Activated CD4-positive, alpha-beta T cell treated with anti-CD3 and anti-CD28 coated beads, Interleukin-2, Interleukin-4, amounts not matched to agents 100 ng/mL and 50 ng/mL, durations not matched to agents 16 hours and 8 hours (primary cell): ENCODE results near the gene MYRFL.

Experiments
- DNase-seq: peaks from one replicate; pipeline ENCODE4 v3.0.0-alpha.2; 2020; ENCODE audit warnings: low spot score

The MYRFL gene

DNA sequence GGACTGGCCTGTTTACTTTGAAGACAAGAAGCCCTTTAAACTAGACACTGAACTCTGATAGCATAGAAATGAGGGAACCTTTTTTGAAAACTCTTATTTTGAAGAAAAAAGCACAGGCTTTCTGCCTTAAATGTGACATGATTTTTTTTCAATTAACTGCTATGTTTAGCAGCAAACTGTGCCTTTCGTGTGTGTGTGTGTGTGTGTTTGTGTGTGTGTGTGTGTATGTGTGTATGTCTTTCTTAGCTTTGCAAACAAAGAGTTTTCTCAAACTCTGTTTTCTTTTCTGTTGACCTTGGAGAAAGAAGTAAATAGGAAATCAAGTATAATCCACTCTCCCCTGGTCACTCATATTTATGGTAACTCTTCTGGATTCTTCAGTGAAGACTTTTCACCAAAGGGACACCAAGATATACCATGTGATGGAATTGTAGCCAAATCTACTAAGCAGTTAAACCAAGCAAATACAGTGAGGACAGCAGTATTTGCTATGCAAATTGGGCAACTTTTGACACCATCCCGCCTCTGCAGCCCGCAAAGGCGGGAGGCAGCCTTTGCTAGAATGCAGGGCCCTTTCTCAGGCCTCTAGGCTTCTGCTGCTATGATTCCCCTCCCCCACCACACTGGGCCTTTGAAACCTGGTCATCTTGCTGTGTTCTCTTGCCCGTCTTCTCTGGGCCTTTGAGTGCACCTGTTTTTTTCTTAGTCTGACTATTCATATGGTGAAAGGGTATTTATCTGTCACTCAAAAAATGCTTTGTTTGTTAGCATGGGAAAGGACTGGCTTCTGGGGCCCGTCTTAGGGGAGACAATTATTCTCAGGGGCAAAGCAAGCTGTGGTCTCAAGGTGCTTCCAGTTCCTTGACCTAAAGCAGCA lies 107.9 kb downstream of the MYRFL start:
- no peak for DNase-seq

DNA sequence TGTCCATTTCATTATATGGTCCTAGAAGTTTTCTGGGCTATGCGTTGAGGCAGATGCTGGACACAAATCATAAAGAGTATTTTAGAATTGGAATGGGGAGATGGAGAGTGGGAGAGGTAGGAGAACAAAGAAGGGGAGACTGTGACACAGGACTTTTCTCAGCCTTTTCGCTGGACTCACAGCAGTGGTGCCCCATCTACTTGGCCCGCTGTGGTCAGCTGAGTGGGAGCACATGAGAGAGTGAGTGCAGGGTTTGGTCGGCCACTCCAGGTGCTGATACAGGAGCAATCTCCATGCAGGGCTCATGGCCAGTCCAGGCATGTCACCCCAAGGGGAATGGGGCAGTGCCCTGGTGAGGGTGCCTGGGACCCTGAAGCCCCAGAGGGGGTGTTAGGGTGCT lies 109.0 kb downstream of the MYRFL start:
- no peak for DNase-seq

DNA sequence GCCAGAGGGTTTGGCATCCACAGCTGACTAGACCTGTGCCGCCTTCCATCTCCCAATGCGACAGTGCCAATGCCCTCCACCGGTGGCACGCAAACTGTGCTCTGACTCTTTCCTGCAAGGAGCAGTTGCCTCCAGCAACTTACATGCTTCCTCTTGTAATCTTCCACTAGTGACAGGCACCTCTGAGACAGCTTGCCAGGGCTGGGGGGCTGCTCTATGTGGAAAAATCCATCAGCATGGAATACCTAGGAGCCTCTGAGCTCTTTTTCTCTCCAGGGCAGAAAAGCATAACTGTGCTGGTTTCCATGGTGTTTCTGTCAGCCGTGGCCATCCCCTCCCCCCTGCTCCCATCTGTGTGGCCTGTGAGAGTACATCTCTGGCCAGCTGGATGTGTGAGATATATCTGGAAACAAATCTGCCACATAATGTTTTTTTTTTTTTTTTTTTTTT lies 110.6 kb downstream of the MYRFL start:
- no peak for DNase-seq

DNA sequence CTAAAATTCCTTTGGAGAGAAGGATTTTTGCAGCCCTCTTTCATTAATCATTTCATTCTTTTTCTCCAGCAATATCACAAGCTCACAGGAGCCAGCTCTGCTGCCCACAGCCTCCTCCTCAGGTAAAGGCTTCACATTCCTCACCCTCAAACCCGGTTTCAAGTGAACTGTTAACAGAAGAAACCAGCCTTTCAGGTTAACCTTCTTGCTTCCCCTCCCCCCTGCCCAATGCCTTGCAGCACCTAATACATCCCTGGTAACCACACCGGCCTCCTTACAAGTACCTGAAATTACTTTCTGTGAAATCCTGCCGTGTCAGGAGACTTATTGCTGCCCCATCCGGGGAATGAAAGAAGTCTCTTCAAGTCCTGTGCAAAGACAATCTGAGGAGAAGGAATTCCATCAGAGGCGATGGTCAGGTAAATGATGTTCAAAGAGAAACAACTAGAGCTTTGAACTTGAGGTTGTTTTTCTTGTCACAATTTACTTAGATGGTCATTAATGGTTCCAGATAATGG lies 111.2 kb downstream of the MYRFL start:
- no peak for DNase-seq

DNA sequence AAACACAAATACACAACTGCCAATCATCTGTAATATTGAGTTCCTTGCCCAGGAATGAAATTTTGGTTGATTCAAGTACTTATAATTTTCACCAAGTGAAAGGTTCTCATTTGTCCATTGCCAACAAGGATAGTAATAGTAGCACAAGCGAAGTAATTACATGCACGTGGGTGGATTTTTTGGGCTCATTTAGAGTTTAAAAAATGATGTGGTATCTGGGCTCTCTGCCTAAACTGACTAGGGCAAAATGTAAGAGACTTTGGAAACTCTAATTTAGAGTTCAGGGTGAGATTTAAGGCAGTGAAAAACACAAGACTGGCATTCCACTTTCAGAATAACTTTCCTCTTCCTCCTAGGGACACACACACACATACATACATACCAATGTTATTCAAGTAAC lies 111.7 kb downstream of the MYRFL start:
- DNase-seq: no peak

DNA sequence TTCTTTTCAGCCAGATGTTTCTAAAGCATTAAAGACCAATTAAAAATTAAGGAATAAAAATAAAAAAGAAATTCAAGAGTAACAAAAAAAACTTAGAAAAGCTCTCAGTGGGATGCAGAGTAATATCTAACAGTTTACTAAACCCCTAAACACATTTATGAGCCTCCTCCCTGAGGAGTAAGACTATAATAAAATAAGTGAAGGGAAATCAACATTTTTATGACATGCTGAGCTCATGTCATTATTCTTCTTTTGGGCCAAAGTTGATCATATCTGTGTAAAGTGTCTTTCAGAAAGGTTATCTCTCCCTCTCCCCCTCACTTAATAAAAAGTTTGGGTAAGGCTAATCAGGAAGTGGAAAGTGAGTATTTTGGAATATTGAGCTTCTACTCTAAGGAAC lies 122.1 kb downstream of the MYRFL start:
- DNase-seq: no peak

DNA sequence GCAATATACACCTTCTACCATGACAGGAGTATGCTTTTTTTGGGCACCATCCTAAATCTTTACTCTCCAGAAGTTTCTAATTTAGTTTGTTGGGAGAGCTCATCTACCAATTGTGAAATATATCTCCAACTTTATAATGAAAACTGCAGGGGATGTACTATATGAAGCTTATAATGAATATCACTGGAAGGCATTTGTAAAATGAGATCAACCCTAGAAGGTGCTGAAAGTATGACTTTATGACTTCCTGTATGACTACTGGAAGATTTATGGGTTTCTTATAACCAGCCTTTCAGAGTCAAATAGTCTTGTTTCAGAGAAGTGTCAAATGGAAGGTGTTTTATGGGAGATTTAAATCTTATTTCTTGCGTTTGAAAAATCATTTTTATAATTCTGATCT lies 122.9 kb downstream of the MYRFL start:
- no peak for DNase-seq

DNA sequence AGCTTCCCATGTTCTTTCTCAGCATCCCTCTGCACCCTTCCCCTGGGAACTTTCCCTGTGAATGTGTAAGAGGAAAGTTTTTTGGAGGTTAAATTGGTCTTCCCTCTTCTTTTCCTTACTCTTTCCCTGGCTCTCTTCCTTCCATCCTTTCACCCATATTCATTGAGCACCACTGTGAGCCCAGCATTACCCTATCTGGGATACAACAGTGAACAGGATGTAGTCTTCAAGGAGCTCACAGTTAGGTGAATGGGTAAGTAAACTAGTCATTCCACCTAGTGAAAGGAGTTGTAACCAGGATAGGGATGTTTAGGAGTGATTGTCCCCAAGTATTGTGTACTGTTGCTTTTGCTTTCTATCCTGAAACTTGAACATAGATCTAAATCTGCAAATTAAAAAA lies 123.8 kb downstream of the MYRFL start:
- no peak for DNase-seq

DNA sequence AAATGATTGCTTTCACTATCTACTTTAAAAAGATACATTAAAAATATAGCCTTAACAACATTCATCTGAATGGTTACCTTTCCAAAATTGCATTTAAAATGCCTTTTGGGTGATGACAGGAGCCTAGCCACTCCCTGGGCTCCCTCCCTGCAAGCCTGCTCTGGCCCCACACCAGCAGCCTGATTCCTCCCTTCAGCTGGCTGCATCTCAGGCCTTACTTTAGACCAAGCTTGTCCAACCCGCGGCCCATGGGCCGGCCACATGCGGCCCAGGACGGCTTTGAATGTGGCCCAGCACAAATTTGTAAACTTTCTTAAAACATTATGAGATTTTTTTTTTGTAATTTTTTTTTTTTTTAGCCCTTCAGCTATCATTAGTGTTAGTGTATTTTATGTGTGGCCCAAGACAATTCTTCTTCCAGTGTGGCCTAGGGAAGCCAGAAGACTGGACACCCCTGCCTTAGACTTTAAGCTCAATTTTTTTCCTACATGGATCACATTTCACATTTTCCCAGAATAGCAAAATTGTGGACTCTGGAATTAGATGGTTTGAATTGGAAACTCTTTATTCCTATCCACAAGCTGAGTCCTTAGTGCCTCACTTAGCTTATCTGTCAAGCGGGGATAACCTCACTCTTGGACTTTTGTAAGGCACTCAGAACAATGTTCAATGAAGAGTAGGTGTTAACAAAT lies 124.4 kb downstream of the MYRFL start:
- no peak for DNase-seq

DNA sequence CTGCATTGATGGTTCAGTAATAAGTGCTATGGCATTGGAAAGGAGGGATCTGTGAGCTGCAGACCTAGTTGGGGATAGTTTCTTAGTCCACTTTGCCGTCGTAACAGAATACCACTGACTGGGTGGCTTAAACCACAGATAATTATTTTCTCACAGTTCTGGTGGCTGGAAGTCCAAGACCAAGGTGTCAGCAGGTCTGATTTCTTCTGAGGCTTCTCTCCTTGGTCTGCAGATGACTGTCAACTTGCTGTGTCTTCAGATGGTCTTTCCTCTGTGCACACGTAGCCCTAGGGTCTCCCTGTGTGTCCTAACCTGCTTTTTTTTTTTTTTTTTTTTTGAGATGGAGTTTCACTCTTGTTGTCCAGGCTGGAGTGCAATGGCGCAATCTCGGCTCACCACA lies 126.1 kb downstream of the MYRFL start:
- DNase-seq: no peak

DNA sequence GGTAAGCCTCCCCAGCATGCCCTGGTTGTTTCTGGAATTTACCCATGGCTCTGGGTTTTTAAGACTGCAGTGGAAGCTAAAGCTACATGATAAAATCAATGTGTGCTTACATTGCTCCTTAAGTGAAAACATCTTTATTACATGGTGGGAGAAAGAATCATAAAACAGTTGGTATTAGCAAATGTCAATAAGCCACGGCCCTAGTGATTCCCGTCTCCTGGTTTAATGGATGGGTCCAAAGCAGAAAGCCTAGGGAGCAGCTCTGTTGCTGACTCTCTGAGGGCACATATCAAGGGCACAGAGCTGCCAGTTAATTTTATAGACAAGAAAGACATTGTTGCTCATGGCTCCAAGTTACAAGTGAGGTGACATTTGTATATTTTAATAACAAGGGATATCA lies 127.9 kb downstream of the MYRFL start:
- DNase-seq: no peak

DNA sequence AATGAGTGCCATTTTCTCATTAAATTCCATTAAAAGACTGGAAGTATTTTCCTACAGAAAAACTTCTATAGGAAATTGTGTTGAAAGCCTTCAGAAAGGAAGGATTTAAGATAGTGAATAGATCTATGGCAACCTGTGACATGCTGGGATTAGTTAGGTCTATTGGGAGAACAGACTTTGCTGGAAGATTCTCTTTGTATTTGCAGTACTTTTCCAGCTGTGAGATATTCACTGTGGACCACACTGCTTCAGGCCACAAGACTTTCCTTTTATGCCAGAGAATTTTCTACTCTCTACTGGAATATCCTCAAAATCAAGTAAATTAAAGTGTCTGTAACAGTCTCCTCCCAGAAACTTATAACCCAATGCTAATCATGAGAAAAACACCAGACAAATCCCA lies 136.2 kb downstream of the MYRFL start:
- DNase-seq: no peak

DNA sequence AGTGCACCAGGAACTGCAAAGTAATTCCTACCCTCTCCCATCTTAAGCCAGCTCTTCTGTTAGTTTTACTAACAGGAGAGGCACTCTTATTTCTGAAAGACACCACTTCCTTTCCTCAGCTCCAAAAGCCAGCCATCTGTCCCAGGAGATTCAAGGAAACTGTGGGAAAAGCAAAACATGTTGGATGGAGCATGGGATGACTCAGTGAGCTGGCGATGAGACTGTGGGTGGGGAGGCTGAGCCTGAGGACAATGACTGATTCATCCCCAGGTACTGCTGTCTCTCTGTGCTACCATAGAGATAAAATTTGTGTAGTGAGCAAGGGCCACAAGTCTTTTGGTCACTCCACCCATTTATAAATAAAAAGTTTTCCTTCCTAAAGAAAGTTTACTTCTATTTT lies 141.4 kb downstream of the MYRFL start:
- no peak for DNase-seq

DNA sequence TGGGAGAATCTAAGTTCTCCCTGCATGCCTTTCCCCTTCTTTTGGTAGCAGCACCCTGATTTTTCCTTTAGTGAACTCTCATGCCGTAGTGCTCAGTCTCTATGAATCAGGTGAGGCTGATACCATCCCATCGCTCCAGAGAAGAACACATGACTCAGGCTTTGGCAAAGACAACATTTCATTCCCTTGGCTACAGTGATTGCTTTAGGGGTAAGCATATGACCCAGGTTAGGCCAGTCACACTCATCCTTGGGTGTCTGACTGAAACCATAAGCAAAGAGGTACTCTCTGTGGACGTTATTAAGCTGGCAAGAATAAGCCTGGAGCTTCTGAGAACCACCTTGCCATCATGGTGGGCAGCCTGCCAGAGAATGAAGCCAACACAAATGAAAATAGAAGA lies 141.8 kb downstream of the MYRFL start:
- no peak for DNase-seq

DNA sequence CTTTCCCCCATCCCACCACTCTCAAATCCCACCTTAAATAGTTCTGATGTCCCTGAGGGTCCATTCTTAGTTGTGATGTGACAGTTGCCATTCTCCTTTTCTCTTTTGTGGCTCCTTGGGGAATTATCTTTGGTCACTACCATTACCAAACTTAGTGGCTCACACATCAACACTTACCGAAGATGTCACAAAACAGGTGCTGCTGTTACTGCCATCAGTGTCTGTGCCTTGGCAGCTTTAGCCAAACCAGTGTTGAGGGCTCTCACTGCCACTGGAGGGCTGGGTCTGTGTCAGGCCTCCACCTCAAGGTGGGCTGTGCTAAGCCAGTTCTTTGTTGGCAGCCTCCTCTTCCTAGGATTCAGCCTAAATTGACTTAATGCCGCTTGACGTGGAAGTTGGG lies 144.0 kb downstream of the MYRFL start:
- no peak for DNase-seq

DNA sequence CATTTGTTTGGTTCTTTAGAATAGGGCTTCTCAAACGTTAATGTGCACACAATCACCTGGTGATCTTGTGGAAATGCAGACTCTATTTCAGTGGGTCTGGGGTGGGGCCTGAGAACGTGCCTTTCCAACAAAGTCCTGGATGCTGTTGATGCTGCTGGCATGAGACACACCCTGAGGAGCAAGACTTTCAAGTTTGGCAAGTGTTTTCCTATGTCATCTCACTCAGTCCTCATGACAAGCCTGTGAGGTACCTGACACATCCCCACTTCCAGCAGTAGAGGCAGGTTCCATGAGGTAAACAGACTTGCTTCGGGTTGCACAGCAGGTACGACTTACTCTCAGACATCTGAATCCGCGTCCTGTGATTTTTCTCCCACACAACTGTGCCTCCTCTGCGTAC lies 147.1 kb downstream of the MYRFL start:
- no peak for DNase-seq

DNA sequence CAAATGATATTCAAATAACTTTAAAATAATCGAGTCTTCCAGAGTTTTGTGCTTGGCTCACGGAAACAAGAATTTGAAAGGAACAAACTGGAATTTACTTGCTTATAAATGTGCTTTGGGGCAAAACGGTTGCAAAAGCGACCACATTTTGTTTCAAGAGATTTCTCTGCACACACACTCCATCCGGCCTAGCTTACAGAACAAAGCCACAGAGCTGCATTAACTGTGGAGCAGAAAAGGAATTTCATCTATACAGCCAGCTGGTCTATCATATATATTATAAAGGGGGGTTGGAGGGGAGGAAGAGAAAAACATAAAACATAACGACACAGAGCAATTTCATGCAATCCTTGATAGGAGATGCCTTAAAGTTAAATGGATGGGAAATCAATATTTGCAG lies 153.0 kb downstream of the MYRFL start:
- DNase-seq: no peak

DNA sequence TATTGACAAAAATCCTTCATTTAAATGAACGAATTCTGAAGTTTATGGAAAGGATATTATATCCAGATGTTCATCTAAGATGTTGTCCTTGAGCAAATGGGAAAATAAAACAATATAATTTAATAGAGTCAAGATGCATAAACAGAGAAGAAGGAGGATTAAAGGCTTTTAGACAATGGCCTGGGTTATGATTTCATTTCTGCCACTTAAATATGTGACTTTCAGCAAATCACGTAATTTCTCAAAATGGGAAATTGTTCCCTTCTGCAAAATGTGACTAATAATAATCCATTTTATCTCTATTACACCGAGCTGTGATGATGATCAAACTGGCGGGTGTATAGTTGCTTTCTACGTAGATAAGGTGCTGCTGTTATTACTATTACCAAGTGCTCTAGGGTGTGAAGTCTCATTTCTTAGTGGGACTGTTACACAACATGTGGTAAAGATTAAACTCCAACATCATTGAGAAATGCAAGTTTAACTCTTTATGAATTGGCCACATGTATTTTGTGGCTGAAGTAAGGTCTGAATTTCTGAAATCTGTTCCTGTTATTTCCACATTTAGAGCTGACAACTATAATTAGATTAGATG lies 157.0 kb downstream of the MYRFL start:
- DNase-seq: no peak

DNA sequence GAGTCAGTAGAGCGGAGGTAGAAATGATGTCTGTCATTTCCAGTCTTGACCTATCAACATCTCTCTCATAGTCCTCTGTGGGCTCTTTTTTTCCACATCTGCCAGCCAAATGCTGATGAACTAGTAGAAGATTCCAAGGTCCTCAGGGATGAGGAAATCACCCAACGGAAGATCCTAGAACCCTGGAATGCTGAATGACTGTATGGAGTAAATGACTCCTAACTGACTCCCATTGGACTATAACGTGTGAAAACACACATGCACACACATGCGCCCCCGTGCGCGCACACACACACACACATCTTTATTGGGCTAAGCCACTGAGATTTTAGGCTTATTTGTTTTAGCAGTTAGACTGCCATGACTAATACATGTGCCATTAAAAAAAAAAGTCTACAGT lies 159.2 kb downstream of the MYRFL start:
- DNase-seq: no peak

DNA sequence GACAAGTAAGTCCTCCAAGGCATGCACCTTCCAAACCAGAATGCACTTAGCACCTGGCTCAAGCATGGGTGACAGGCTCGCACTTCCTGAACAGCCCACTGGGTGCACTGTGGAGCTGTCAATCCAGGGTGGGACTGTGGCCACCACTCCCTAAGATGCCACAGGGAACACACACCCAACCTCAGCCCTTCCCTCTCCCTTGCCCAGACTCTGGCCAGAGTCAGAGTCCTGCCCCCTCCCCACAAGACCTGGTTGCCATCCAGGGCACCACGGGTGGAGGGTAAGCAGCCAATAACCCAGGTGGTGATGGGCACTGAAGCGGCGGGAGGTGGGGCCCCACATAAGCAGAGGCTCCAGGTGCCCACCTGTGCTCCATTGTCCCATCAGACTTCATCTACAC lies 160.6 kb downstream of the MYRFL start:
- DNase-seq: peak; percentile 6

DNA sequence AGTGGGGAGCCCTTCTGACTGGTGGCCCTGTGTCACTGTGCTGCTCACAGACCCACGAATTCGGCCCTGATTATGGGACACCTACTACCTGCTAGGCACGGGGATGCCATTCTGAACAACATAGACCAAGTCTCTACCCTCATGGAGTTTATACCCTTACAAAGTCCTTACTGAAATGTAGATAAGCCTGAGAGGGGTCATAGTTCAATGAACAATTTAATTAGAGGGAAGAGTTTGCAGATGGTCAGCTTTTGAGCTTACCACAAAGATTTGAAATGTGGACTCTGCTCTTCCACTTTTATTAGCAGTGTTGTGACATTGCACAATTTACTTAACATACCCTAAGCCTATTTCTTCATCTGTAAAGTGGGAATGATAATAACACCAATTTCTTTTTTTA lies 161.1 kb downstream of the MYRFL start:
- no peak for DNase-seq

DNA sequence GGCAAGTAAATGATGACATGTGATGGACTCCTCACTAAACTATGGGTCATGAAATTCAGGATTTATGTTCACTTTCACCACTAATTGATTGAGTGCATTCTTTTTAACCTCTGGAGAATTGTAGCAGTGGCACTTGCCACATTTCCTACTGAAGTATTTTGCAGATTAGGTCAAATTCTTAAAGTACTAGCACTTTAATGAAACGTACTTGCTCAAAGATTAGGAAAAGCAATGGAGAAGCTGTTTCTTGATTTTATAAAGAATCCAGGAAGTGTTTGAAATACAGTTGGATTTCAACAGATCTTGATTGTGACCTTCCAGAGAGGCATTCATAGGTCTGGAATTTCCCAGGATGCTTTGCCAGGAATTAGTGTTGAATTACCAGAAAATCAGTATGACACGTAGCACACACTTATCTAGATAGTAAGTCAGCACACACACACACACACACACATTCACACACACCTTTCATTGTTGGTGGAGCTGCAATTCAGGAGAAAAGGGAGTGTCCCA lies 162.6 kb downstream of the MYRFL start:
- DNase-seq: no peak
